Spleen (tissue), 7 donors: ENCODE data around the gene EEF1E1.

Experiments
- POLR2A ChIP-seq, 3 donors: fragments of 450-650 bp; IDR thresholded peaks; one replicate each; pipeline ENCODE4 v1.5.1; 2017; ENCODE audit warnings: antibody characterized with exemption in 3 of 3, mild to moderate bottlenecking in 1 of 3
- POLR2AphosphoS5 ChIP-seq, 3 donors: sonication (generic); formaldehyde crosslinking; IDR thresholded peaks; one replicate each; pipeline ENCODE4 v1.5.1; 2017; ENCODE audit warnings: antibody characterized with exemption in 3 of 3
- TF ChIP-seq, protein P1 (sequence below), 11 experiments: fragments of 200-600 bp in 7 of 11; fragments of 450-650 bp in 4 of 11; sonication (generic) in 4 of 11; IDR thresholded peaks in 8 of 11; conservative IDR thresholded peaks in 3 of 11; 1 replicate in 7 of 11; 2 replicates in 4 of 11; pipeline versions ENCODE4 v1.4.0 to v1.8.0; 2016 to 2021; ENCODE audit warnings: antibody characterized with exemption in 11 of 11, inconsistent platforms in 4 of 11, mild to moderate bottlenecking in 1 of 11
- donor health status: DM: no; HTN: no; CAD: no; lungs with moderate emphysema.
- donor health status: DM: no; HTN: no; CAD: no.
- donor health status: DM: no; HTN: no; CAD: no.

DNA sequence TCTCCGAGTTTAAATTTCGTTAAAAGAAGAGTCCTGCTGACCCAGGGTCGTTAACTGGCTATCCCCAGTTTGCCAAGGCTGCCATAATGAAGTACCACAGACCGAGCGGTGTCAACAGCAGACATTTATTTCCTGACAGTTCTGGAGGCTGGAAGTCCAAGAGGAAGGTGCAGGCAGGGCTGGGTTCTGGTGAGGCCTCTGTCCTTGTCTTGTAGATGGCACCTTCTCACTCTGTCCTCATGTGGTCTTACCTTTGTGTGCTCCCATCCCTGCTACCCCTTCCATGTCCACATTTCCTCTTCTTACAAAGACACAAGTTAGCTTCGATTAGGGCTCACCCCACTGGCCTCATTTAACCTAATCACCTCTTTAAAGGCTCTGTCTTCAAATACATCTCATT, 29.8 kb upstream of the EEF1E1 start:
- TF ChIP-seq, protein P1, sequence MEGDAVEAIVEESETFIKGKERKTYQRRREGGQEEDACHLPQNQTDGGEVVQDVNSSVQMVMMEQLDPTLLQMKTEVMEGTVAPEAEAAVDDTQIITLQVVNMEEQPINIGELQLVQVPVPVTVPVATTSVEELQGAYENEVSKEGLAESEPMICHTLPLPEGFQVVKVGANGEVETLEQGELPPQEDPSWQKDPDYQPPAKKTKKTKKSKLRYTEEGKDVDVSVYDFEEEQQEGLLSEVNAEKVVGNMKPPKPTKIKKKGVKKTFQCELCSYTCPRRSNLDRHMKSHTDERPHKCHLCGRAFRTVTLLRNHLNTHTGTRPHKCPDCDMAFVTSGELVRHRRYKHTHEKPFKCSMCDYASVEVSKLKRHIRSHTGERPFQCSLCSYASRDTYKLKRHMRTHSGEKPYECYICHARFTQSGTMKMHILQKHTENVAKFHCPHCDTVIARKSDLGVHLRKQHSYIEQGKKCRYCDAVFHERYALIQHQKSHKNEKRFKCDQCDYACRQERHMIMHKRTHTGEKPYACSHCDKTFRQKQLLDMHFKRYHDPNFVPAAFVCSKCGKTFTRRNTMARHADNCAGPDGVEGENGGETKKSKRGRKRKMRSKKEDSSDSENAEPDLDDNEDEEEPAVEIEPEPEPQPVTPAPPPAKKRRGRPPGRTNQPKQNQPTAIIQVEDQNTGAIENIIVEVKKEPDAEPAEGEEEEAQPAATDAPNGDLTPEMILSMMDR (IDR thresholded peaks at IDR 0.05 in 8 of 11, conservative IDR thresholded peaks at IDR 0.05 in 3 of 11): no peak
- TF ChIP-seq POLR2AphosphoS5 (IDR thresholded peaks at IDR 0.05) (no peak), POLR2A (IDR thresholded peaks at IDR 0.05) (no peak)
